HG03378 (cell line): ENCODE results near the gene BLVRB.
"Not testable (repeated sequence)": the region's sequence is repeated elsewhere in the genome, so short reads cannot be mapped to it uniquely, and the experiment has no call there.

Experiments used
- ATAC-seq: cut with Tn5 transposase; IDR thresholded peaks from one replicate; pipeline ENCODE4 v1.9.1; 2021; ENCODE audit warnings: mild to moderate bottlenecking, moderate library complexity; ENCODE audit not compliant: unreplicated experiment

BLVRB gene

GRCh38 chr19:40492274-40492673 lies 26.7 kb upstream of the BLVRB start:
- ATAC-seq = no peak

- no peak for ATAC-seq
Measured at GRCh38 chr19:40489882-40490230, 24.3 kb upstream of the BLVRB start.

DNA sequence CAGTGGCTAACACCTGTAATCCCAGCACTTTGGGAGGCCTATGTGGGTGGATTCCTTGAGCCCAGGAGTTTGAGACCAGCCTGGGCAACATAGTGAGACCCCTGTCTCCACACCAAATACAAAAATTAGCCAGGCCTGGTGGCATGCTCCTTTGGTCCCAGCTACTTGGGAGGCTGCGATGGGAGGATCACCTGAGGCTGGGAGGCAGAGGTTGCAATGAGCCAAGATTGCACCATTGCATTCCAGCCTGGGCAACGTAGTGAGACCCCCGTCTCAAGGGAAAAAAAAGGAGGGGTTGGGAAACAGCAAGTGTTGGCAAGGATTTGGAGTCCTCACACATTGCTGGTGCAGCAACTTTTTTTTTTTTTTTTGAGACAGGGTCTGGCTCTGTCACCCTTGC lies 20.5 kb upstream of the BLVRB start:
- ATAC-seq = no peak

GRCh38 chr19:40475878-40476644 lies 10.5 kb upstream of the BLVRB start:
- not testable (repeated sequence) for ATAC-seq

DNA sequence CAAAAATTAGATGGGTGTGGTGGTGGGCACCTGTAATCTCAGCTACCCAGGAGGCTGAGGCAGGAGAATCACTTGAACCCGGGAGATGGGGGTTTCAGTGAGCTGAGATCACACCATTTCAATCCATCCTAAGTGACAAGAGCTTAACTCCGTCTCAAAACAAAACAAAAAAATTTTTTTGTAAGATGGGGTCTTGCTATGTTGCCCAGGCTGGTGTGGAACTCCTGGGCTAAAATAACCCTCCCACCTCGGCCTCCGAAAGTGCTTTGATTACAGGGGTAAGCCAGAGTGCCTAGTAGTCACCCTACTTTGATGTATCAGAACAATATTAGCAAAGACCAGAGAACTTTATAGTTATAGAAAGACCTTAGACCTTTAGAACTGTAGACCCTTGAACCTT lies 9.2 kb upstream of the BLVRB start:
- no peak for ATAC-seq

GRCh38 chr19:40472516-40472915 lies 7.0 kb upstream of the BLVRB start:
- ATAC-seq = no peak

GRCh38 chr19:40471111-40471510 lies 5.6 kb upstream of the BLVRB start:
- ATAC-seq = no peak

DNA sequence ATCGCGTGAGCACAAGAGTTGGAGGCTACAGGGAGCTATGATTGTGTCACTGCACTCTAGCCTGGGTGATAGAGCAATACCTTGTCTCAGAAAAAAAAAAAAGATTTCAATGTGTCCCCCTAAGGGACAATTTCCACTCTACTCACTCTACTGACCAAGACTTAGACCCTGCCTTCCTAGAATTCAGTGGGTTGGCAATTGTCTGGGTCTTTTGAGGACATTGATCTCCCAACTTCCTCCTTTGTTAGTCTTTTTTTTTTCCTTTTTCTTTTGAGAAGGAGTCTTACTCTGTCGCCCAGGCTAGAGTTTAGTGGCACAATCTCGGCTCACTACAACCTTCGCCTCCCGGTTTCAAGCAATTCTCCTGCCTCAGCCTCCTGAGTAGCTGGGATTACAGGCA lies 3.5 kb upstream of the BLVRB start:
- ATAC-seq = no peak

GRCh38 chr19:40466985-40467734 lies 1.6 kb upstream of the BLVRB start, which contains the start of gene SPTBN4:
TSS of gene SPTBN4 (plus strand) at chr19:40467001. CDS start at chr19:40472622, 5,621 bp downstream.
- no peak for ATAC-seq

DNA sequence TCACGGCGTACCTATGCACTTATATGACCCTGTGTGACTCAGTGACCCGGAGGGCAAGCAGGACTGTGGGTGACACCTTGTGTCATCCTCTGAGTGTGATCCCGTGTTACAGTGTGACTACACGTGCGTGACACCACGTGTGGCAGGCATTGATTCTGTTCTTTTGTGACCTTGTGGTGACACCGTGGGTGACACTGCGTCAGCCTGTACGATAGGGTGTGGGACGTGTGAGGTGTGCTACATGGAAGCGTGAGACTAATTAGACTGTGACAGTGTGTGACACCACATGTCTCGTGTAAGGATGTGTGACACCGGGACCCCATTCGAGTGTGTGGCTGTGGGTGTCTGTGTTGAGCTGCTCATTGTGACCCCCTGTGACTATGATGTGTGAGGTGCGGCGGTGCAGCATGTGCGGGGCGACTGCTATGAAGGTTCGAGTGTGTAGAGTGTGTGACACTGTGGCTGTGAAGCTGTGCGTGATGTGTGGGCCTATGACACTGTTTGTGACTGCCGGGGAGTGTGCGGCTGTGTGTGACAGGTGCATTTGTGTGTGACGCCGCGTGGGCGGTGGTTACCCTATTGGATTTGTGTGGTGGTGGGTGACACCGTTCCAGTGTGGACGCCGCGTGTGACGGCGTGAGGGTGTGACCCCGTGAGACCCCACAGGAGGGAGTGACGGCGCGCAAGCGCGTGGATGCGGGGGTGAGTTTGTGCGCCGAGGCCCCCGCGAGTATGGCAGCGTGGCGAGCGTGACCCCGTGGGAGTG lies 857 bp upstream of the BLVRB start:
- peak; percentile 3 for ATAC-seq

DNA sequence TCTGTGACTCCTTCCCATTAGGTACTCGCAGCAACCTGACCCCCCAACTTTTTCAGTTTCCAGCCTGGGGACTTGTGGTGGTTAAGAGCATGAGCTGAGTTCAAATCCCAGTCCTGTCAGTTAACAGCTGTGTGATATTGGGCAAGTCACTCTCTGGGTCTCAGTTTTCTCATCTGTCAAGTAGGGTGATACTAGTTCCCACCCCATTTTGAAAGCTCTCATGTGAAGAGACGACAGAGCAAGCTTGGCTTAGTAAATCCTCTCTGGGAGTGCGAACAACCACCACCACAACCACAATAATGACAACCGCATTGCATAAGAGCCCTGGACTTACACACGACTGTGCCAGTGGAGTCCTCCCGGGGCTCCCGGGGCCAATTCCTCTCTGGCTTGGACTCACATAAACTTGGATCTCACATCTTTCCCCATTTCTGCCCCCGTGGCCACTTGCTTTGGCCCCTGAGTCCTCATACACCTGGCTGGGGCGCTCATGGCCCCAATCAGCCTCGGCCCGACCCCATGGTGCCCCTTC lies 454 bp downstream of the BLVRB start:
- no peak for ATAC-seq

DNA sequence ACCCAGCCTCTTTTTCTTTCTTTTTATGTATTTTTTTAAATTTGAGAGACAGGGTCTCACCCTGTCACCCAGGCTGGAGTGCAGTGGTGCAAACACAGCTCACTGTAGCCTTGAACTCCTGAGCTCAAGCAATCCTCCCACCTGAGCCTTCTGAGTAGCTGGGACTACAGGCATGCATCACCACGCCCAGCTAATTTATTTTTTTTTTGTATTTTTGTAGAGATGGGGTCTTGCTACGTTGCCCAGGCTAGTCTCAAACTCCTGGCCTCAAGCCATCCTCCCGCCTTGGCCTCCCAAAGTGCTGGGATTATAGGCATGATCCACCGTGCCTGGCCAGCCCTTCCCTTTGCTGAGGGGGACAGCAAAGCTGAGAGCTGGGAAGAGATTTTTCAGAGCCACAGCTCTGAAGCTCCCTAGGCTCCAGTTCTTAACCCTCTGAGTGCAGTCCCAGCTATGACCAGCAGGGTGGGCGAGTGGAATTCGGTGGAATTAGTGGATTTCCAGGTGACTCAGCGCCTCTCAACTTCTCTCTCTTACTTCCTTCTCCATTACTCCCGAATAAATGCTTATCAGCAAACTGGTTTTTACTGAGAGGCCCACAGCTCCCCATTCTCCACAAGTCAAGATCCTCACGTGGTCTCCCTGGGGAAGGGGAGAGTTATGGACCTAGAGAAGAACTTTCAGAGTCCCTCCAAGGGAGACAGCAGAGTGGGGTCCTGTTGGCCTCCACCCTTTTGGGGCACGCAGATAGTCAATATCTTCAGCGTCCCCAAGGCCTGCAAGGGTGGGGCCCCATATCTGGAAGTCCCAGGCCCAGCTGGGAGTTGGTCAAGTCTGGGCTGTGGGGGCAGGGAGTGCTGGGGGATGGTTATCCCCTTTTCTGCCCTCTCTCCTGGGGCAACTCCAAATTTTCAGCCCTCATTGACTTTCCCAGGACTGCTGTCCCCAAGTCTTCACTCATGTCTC lies 1.2 kb downstream of the BLVRB start:
- no peak for ATAC-seq

- not testable (repeated sequence) for ATAC-seq
Measured at GRCh38 chr19:40463587-40464037, 1.9 kb downstream of the BLVRB start.

GRCh38 chr19:40461669-40462221 lies 3.8 kb downstream of the BLVRB start:
- no peak for ATAC-seq

DNA sequence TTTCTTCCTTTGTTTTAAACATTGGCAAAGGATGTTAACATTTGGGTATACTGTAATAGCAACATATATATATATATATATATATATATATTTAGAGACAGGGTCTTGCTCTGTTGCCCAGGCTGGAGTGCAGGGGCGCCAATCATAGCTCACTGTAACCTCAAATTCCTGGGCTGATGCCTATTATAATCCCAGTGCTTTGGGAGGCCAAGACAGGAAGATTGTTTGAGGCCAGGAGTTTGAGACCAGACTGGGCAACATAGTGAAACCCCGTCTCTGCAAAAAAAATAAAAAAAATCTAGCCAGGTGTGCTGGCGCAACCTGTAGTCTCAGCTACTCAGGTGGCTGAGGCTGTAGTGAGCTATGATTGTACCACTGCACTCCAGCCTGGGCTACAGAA lies 5.4 kb downstream of the BLVRB start:
- no peak for ATAC-seq

DNA sequence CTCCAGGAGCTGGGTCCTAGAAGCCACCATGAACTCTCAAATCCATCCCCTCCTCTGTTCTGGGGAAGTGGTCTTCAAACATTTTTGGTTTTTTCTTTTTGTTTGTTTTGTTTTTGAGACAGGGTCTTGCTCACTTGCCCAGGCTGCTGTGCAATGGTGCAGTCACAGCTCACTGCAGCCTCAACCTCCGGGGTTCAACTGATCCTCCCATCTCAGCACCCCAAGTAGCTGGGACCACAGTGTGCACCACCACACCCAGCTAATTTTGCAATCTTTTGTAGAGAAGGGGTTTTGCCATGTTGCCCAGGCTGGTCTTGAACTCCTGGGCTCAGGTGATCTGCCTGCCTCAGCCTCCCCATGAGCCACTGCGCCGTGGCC lies 7.0 kb downstream of the BLVRB start:
- ATAC-seq = no peak

GRCh38 chr19:40457953-40458596 lies 7.5 kb downstream of the BLVRB start:
- ATAC-seq = no peak

DNA sequence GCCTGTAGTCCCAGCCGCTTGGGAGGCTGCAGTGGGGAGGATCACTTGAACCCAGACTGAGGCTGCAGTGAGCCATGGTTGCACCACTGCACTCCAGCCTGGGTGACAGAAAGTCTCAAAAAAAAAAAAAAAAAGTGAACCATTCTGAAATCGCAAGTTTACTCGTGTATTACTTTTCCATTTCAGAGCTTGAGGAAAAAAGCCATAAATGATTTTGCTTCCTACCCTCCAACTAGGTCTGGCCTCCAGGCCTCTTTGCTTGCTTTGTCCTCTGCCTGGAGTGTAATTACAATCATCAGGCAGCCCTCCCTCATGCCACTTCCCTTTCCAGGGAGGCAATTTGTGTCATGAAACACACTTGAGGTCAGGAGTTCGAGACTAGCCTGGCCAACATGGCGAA lies 8.5 kb downstream of the BLVRB start:
- ATAC-seq = no peak

DNA sequence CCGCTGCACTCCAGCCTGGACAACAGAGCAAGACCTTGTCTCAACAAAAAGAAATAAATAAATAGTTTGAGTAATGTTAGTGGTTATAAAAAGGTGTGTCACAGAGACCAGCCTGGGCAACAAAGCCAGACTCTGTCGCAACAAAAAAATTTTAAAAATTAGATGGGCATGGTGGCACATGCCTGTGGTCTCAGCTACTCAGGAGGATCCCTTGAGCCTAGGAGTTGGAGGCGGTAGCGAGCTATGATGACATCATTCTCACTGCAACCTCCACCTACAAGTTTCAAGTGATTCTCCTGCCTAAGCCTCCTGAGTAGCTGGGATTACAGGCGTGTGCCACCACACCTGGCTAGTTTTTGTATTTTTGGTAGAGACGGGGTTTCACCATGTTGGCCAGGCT lies 11.6 kb downstream of the BLVRB start:
- not testable (repeated sequence) for ATAC-seq
